K562 (cell line): ENCODE results near the gene PRKAR1B. TPM values are rescaled to one million over a fixed set of nuclear protein-coding genes. Genes with fewer than 3 reads are reported as not detected.

Source experiments
- ARID1B ChIP-seq: fragments of 450-650 bp; IDR thresholded peaks from 2 replicates; pipeline ENCODE4 v1.6.1; 2016; ENCODE audit warnings: antibody characterized with exemption, mild to moderate bottlenecking, inconsistent platforms
- ATF7 ChIP-seq: fragments of 450-650 bp; IDR thresholded peaks from 2 replicates; pipeline ENCODE4 v1.7.1; 2014; ENCODE audit warnings: mild to moderate bottlenecking, moderate library complexity
- CBX2 ChIP-seq: fragments of 200-600 bp; sonication (generic); IDR thresholded peaks from one replicate; pipeline ENCODE4 v1.6.1; 2012; ENCODE audit warnings: mild to moderate bottlenecking, low read length, inconsistent platforms; ENCODE audit not compliant: insufficient read depth, poor library complexity, severe bottlenecking
- CHAMP1 ChIP-seq: fragments of 450-650 bp; IDR thresholded peaks from 2 replicates; pipeline ENCODE4 v1.6.1; 2016; ENCODE audit warnings: mild to moderate bottlenecking
- JUN ChIP-seq, 2 experiments: sonication (generic) in 1 of 2; formaldehyde crosslinking in 1 of 2; IDR thresholded peaks; 2 replicates each; pipeline versions ENCODE4 v1.6.1 to v1.8.0; 2012 to 2022; ENCODE audit warnings: borderline replicate concordance in 2 of 2, mild to moderate bottlenecking in 2 of 2, improper control_type of control experiment in 1 of 2, low read depth in 1 of 2, low read length in 1 of 2, missing genetic modification reagents in 1 of 2
- JUND ChIP-seq, 2 experiments: IDR thresholded peaks; 2 replicates in 1 of 2; 3 replicates in 1 of 2; pipeline ENCODE4 v1.6.1; 2011; ENCODE audit warnings: borderline replicate concordance in 2 of 2, low read depth in 2 of 2, low read length in 2 of 2, improper control_type of control experiment in 1 of 2, missing biosample characterization in 1 of 2, missing genetic modification characterization in 1 of 2, missing genetic modification reagents in 1 of 2
- NONO ChIP-seq, 2 experiments: fragments of 200-400 bp in 1 of 2; fragments of 450-650 bp in 1 of 2; formaldehyde crosslinking in 1 of 2; IDR thresholded peaks; 2 replicates each; pipeline ENCODE4 v1.6.1; 2017; ENCODE audit warnings: low read depth in 2 of 2, mild to moderate bottlenecking in 2 of 2, moderate library complexity in 2 of 2, low read length in 1 of 2
- RBM17 ChIP-seq: fragments of 200-400 bp; formaldehyde crosslinking; IDR thresholded peaks from 2 replicates; pipeline ENCODE4 v1.6.1; 2017; ENCODE audit warnings: low read depth, mild to moderate bottlenecking, low read length, borderline replicate concordance
- SAFB ChIP-seq: fragments of 200-400 bp; formaldehyde crosslinking; IDR thresholded peaks from 2 replicates; pipeline ENCODE4 v1.6.1; 2017; ENCODE audit warnings: low read depth, low read length, borderline replicate concordance
- SRSF9 ChIP-seq: fragments of 200-400 bp; formaldehyde crosslinking; IDR thresholded peaks from 2 replicates; pipeline ENCODE4 v1.6.1; 2017; ENCODE audit warnings: low read depth, low read length, borderline replicate concordance
- TAF1 ChIP-seq: IDR thresholded peaks from 2 replicates; pipeline ENCODE4 v1.6.1; 2011; ENCODE audit warnings: mild to moderate bottlenecking, low read length, moderate library complexity; ENCODE audit not compliant: insufficient read depth, control insufficient read depth, severe bottlenecking; ENCODE audit errors: extremely low read depth
- TRIM24 ChIP-seq, 2 experiments: fragments of 450-650 bp; IDR thresholded peaks; 2 replicates each; pipeline ENCODE4 v1.6.1; 2016
- VEZF1 ChIP-seq: fragments of 200-800 bp; sonication (Bioruptor generic); IDR thresholded peaks from 2 replicates; pipeline ENCODE4 v1.6.1; 2017; ENCODE audit warnings: missing genetic modification characterization, missing compliant biosample characterization
- ZBED1 ChIP-seq: IDR thresholded peaks from 2 replicates; pipeline ENCODE4 v1.6.1; 2014
- ZNF407 ChIP-seq: fragments of 450-650 bp; IDR thresholded peaks from 2 replicates; pipeline ENCODE4 v1.6.1; 2016; ENCODE audit warnings: low read depth
- polyA plus RNA-seq, 8 experiments: library from polyadenylated mRNA; depleted of rRNA in 4 of 8; stranded (reverse) in 5 of 8; unstranded in 3 of 8; fragments of >200 nt; fragmentation: Nextera tagmentation in 2 of 8; fragmentation: Illumina TruSeq in 1 of 8; extraction: Ambion mirVana in 2 of 8; extraction: Trizol in 1 of 8; gene quantifications; 2 replicates each; pipeline versions ENCODE4 v1.2.1 to v1.2.3, GENCODE V29; 2011 to 2014; ENCODE audit warnings: inconsistent platforms in 1 of 8, missing spikeins in 1 of 8
- total RNA-seq, 7 experiments: library from RNA; depleted of rRNA in 6 of 7; stranded (reverse); fragments of >200 nt in 6 of 7; fragmentation: Illumina TruSeq in 2 of 7; extraction: Trizol in 2 of 7; gene quantifications; 2 replicates each; pipeline versions ENCODE4 v1.2.1 to v1.2.3, GENCODE V29; 2011 to 2021; ENCODE audit warnings: low replicate concordance in 1 of 7

The PRKAR1B gene
- total and polyA plus RNA-seq, 9 of the 15 experiments (the other 6 are each of a cell fraction or from before 2014, with no cell fraction given) = 0.99 to 30.5 (median 12.7) TPM

- TF ChIP-seq ZNF407 (no peak), TRIM24 (IDR thresholded peaks at IDR 0.05) (0 out of 4 replicates have a peak, but pooled peaks of 1 of the 2 experiments have one; percentile 38), ZBED1 (no peak), SRSF9 (no peak), JUND (IDR thresholded peaks at IDR 0.05; ENCODE audit: borderline replicate concordance, low read depth, low read length) (peak; percentile 88; the same call in 1 of the 2 replicates), JUND (tag; IDR thresholded peaks at IDR 0.05; ENCODE audit: borderline replicate concordance, low read depth, low read length) (peak; percentile 82; the same call in 1 of the 3 replicates), SAFB (no peak), ATF7 (peak; percentile 92), JUN (IDR thresholded peaks at IDR 0.05; ENCODE audit: borderline replicate concordance, low read depth, low read length) (peak; percentile 85), JUN (CRISPR knock-in tag; IDR thresholded peaks at IDR 0.05; ENCODE audit: borderline replicate concordance) (no peak; the same call in 1 of the 2 replicates), ARID1B (peak; percentile 17; the same call in 1 of the 2 replicates), CBX2 (no peak), VEZF1 (no peak), TAF1 (no peak), RBM17 (no peak), NONO (IDR thresholded peaks at IDR 0.05; ENCODE audit: low read depth in 2 of 2, low read length in 1 of 2) (no peak), CHAMP1 (no peak)
These were observed 107.0 kb downstream of the PRKAR1B start (continued) for GRCh38 chr7:620056-620455.
